Measurements from ENCODE around the gene PPP6R1.

Gene PPP6R1

DNA sequence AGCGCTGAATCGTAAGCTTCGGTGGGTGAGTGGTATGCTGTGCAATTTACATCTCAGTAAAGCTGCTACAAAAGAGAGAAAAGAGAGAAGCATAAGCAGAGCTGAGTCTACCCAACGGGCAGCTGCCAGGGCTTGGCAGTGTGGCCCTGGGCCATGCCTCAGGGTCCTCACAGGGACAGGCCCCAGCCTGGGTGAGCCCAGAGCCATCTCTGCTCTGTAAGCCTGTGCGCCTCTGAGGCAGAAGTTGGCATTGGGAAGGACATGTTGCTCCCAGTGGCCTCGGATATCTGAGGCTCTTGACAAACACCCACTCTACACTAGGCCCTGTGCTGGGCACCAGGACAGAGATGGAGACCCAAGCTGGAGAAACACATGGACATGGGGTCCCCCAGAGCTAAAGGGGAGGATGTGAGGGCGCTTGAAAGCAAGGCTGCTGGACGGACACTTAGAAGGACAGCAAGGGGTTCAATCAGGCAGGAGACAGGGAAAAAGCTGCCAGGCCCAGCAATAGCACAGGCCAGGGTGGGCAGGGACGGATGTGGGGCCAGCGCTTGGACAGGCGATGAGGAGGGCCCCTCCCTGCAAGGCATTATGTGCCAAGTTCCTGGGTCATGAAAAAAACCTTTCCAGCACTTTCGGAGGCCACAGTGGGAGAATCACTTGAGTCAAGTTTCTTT, 14.7 kb downstream of the PPP6R1 start:
- no peak for DNase-seq (ENCODE audit: low read depth, low spot score)

DNA sequence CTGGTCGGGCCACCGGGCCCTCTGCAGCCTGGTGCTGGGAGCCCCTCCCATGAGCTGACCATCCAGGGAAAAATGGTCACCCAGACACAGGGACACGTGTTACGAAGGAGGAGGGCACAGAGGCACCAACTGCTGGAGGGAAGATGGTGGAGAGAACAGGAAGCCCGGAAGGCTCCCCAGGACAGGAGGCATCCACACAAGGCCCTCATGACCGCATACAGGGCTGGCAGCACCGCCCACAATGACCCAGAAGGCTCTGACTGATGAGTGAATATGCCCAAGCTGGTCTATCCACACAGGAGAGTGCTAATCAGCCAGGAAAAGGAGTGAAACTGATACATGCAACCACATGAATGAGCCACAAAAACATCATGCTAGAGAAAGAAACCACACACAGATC, 16.3 kb downstream of the PPP6R1 start:
- DNase-seq (ENCODE audit: low read depth, low spot score), result no peak

DNA sequence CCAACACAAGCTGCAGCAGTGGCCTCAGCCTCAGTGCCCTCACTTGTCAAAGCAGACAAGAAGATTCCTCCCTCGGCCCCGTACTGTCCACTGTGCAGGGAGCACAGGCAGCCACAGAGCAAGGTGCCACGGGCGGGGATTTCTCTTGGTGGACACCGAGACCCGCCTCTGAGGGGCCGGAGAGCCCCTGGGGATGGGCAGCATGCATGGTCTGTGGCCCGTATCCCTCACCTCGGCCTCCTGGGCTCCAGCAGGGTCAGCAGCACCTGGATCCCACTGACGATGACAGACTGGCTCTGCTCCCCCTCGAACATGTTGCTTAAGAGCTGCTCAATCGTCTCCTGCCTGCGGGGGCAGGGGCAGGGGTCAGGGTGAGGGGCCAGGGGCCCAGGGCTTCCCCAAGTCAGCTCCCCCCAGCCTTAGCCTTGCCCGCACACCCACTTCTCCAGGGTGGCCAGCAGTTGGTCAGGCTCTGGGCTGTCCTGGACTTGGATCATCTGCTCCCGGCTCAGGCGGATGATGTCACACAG, 16.8 kb downstream of the PPP6R1 start:
- DNase-seq (ENCODE audit: low read depth, low spot score), result no peak

DNA sequence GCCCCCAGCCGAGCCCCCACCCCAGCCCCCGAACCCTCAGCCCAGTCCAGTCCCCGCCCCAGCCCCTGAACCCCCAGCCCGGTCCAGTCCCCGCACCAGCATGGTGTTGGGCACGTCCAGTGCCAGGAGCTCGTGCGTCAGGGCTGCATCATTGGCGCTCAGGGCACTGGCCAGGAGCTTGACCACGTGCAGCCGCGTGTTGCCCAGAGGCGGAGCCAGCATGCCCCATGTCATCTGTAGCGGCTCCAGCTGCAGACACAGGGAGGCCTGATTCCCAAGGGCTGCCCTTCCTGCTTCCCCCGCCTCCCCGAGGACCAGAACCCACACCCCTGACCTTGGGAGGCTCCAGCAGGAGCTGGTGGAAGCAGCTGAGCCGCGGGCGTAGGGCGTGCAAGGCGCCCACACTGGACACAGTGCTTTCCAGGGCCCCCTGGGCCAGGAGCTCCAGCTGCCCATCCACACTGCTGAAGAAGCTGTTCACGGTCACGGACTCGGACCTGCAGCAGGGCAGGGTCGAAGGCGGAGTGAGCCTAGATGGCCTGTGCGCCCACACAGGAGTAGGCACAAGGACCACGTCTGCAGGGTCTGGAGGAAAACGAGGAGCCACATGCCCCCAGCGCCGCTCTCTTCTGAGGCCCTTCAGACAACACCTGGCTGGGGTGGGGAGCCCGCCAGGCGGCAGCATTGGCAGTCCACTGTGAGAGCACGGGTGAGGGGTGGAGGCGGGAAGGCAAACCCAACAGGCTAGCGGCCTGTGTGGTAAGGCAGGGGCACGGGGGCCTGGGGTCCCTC, 17.5 kb downstream of the PPP6R1 start:
- DNase-seq (ENCODE audit: low read depth, low spot score), result no peak

DNA sequence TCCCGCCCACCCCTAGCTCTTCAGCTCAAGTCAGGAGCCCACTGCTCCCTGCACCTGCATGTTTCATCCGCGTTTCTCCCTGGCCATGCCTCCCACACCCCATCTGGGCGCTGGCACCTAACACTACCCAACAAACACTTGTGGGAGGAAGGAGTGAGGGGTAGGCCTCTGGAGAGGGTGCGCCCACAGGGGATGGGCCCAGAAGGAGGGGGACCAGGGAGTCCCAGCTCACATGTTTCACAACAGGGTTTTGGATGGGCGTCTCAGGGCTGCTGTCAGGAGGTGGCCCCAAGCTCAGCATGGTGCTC, 18.1 kb downstream of the PPP6R1 start:
- DNase-seq (ENCODE audit: low read depth, low spot score), result no peak

DNA sequence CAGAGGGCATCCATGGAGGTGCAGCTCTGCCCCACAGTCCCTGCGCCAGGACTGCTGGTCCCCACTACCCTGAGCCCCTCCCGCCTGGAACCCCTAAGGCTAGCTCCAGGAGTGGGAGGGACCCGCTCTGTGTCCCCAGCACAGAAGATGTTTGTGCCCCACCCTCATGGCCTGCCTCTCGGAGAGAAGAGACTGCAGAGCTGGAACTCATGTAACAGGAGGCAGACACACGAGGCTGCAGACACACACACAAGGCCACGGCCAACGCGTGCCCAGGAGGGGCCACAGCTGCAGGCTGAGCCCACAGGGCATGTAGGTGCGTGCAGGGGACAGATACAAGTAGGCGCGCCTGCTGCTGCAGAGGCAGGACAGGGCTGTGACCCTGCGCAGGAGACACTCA, 19.8 kb downstream of the PPP6R1 start:
- DNase-seq (ENCODE audit: low read depth, low spot score), result no peak

DNA sequence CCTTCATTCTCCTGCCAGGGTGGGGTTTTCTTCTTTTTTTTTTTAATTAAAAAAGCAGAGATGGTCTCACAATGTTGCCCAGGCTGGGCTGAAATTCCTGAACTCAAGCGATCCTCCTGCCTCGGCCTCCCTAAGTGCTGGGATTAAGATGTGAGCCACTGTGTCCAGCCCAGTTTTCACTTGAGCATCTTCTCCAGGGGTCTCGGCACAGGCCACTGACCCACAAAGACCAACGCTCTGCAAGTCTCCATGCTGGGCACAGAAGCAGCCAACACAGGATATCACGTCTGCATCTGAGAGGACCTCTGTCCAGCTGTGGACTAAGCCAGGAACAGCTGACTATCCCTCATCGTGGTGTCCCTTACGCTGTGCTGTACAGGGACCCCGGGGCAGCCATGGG, 20.8 kb downstream of the PPP6R1 start:
- no peak for DNase-seq (ENCODE audit: low read depth, low spot score)

DNA sequence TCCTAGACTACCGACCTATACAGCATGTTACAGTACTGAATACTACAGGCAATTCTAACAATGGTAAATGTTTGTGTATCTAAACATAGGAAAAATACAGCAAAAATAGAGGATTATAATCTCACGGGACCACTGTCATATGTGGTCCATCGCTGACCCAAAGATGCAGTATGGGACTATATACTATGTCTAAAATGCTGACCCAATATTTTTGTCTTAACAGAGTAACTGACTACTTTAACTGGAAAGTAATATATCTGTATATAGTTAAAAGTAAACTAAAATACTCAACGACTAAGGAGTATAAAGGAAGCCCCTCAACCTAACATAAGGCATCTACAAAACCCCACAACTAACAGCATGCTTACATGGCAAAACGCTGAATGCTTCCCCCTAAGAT, 25.8 kb downstream of the PPP6R1 start:
- DNase-seq (ENCODE audit: low read depth, low spot score), result no peak

DNA sequence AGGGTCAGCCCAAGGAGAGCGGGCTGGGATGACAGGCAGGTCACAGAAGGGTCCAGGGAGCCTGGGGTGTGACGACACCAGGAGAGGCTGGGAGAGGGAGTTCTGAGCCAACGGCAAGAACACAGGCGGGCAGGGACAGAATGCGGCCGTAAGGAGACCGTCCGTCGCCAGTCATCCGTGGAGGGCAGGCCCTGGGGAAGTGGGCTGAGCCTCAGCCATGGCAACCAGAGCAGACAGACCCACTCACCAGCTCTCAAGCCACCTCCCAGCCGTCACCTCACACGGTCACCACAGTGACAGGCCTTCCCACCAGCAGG, 26.6 kb downstream of the PPP6R1 start:
- DNase-seq (ENCODE audit: low read depth, low spot score), result no peak

DNA sequence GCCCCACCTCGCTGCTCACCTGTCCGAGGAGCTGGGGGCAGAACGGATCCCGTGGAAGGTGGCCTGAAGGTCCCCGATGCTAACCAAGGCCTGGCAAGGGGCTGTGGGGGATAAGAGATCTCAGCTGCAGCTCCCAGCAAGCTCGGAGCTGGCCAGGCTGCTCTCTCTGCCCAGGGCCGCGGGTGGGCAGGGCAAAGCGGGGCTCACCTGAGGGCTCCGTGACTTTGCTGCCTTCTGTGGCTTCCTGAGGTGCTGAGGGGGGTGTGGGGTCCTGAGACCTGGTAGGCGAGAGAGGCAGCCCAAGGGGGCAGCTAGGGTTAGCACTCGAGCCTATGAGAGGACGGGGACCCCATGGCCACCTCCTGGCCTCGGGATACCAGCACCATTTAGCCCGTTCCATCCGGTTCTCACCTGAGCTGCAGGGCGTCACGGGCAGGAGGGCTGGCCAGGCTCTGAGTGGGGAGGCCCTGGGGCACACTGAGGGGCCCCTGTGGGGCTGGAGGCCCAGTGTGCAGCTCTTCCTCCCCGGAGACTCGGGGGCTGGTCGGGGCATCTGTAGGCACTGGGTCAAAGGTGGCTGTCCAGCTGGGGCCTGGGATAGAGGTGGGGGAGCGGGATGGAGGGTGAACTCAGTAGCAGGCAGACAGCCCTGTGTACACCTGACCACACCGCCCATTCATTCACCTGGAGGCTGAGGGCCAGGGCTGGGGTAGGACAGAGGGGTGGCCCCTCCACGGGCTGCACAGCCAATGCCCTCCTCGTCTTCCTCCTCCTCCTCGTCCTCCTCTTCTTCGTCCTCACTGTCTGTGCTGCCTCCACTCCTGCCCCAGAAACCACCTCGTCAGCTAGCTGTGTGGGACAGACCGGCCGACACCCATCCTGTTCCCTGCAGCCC, 27.2 kb downstream of the PPP6R1 start:
- no peak for DNase-seq (ENCODE audit: low read depth, low spot score)

DNA sequence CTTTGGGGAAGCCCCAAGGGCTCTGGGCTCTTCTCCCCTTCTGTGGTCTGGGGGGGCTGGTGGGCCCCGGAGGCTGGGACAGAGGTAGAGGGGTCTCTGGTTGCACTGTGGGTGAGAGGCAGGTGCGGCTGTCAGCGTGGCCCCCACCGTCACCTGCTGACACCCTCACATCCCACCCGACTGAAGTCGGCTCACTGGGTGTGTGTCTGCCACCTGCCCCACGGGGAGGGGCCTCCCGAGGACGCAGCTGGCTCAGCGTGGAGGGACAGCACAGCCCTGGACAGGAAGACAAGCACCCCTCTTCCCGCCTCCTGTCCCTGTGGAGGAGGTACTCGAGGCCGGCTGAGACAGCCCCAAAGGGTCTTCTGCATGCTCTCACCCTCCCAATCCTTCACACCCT, 28.0 kb downstream of the PPP6R1 start:
- DNase-seq (ENCODE audit: low read depth, low spot score), result no peak

DNA sequence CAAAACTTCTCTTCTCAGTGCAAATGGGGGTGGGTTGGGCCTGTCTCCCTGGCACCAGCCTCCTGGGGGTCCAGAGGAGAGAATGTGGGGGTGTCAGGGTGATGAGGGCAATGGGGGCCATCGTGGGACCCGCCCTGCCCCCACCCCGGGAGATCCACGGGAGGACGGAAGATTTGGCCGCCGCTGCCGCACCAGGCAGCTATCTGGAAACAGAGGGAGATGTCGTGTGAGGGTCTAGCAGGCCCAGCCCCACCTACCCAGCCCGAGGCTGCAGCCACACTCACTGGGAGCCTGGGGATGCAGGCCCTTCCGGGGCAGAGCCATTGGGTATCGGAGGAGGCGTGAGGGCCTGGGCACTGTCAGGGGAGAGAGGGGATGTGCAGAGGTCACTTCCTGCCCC, 28.5 kb downstream of the PPP6R1 start:
- no peak for DNase-seq (ENCODE audit: low read depth, low spot score)

DNA sequence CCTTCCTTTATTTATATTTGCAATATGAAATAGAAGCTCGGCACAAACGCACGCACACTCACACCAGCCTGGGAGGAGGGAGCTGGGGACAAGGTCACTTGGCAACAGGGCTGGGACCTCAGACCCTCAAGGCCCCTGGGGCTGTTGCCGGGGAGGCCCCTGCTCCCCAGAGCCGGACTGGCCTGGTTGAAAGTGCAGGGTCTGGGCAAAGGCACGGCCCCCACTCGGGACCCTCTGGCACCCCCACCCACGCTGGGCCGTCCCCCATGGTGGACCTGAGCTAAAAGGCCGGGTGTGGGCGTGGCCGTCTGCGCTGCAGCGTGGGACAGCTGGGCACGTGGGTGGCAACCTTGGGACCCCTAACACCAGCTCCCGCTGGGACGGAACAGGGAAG, 29.0 kb downstream of the PPP6R1 start:
- no peak for DNase-seq (ENCODE audit: low read depth, low spot score)

DNA sequence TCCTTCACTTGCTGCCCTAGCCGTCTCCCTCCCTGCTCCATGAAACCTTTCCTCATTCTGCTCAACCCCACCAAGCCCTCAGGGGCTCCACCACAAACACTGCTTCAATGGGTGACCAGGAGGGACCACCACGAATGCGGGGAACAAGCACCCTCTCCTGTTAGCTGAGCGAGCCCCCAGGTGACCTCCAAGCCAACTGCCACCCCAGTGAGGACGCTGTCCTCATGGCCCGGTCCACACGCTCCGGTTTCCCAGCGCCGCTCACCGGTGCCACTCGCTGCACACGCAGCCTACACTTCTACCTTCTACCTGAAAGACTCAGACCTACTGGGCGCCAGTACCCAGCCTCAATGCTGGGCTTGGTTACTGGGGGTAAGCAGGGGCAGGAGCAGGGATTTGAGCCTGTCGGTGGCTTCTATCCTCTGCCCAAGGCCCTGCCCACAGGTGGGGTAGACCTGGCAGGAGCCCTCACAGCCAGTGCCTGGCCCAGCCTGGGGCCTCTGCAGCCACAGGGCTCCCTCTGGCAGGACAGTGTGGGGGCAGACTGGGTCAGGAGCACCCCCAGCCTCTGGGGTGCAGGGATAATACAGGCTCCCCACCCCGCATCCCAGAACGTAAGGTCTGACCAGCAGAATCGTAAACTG, 29.6 kb downstream of the PPP6R1 start:
- no peak for DNase-seq (ENCODE audit: low read depth, low spot score)

DNA sequence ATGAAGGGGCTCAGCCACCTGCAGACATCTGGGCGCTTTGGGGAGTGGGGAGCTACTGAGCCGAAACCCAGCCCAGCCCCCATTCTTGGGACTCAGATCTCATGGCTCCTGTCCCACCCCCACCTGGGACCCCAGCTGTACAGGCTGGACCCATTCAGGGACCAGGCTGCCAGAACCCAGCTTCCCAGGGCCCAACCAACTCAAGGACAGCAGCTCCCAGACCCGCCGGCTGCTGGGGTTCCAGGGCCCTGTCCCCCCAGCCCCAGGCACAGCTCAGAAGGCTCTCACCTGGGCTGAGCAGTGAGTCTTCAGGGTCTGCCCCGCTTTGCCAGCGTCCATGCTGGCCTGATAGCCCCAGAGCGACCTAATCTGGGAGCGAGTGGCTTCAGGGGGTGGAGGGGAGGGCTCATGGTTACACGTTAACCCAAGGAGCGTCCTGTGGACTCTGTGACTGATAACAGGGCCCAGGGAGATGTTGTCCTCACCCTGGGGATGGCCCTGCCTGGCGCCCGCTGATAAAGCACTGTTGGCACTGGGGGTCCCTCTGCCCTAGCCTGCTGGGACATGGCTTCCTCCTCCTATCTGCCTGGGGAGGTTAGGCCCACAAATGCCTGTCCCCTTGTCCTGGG, 30.3 kb downstream of the PPP6R1 start, which contains the start of gene TMEM86B:
TMEM86B (minus strand) TSS at position 361 of the 629 bp plus-strand sequence; CDS start at position 339, 22 bp downstream.
- DNase-seq (ENCODE audit: low read depth, low spot score), result no peak

DNA sequence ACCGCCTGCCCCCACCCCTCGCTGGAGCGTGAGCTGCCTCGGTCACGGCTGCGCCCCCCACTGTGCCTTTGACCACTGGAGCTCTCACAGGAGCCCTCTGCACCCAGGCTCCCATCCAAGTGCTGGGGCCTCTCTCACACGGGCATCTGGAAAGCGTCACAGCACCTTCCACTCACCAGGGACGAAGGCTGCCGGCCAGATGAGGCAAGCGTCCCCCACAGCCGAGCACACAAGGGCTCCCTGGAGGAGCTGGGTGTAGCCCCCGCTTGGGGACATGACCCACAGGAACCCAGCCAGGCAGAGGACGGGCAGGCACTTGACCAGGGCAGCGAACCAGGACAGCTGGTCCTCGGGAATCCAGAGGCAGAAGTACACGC, 30.8 kb downstream of the PPP6R1 start:
- no peak for DNase-seq (ENCODE audit: low read depth, low spot score)

DNA sequence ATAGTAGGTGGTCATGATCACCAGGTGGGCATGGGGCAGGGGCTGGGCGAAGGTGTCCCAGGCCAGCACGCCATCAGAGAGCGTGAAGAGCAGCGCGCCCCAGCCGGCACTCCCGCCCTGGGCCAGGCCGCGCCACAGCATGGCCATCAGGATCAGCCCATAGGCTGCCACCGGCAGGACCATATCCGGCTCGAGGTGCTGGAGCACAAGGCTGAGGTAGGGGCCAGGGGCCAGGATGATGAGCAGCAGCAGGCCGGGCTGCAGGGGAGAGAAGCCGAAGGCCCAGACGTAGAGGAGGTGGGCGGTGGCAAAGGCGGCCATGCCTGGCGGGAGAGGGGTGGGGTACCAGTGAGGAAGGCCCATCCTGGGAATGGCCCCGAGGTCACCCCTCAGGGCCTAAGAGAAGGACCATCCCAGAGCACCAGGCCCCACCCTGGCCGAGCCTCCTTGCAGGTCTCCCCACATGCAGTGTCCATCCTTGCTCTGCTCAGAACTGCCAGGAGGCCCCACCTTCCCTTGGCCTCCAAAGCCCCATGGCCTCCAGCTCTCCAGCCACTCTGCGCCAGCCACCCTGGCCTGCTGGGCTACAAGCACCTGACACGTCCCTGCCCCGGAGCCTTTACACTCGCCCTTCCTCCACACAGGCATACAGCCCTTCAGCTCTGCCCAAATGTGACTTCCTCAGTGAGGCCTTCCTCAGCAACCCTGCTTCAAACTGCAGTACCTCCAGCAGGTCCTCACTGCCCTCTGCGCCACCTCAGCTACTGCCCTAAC, 31.4 kb downstream of the PPP6R1 start:
- DNase-seq (ENCODE audit: low read depth, low spot score), result no peak

DNA sequence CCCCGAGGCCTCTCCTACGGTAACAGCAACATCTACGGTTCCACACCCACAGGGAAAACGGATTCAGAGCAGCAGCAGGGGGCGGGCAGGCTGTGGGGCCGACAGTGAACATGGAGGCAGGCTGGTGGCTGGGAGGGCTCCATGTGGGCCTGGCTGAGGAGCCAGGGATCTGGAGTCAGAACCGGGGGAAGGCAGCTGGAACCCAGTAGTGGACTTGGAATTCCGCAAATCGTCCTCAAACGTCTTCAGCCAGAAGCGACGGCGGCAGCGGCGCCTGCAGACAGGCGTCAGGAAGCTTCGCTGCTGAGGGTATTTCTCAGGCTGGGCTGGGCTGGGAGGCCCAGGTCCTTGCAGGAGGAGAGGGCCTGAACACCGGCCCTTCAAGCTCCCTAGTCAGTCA, 32.0 kb downstream of the PPP6R1 start:
- DNase-seq (ENCODE audit: low read depth, low spot score), result no peak

DNA sequence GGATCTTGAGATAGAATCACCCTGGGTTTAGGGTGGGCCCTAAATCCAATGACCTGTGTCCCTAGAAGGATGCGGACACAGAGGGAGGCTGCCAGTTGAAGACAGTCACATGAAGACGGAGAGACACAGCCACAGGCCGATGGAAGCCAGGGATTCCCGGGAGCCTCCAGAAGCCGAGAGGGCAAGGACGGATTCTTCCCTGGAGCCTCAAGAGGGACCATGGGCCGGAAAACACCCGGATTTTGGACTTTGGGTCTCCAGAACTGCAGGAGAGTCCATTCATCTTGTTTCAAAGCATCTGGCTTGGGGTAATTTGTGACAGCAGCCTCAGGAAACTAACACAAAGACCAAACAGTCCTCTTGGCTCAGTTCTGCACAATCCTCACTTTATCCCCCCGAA, 32.5 kb downstream of the PPP6R1 start:
- DNase-seq (ENCODE audit: low read depth, low spot score), result no peak

DNA sequence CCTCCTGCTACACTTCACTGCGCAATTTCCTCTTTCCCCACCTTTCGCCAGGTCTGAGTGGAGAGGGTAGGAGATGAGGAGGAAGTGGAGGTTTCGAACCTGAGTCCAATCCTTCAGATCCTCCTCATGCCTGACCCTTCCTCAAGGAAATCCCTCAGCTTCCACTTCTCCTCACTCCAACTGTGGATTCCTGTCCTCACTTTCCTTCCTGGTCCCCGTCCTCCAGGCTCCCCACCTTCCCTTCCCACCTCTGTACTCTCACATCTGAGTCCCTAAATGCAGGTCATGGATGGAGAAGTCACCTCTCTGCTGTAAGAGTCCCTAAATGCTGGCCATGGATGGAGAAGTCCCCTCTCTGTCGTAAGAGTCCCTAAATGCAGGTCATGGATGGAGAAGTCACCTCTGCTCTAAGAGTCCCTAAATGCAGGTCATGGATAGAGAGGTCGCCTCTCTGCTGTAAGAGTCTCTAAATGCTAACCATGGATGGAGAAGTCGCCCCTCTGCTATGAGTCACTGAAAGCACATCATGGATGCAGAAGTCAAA, 33.3 kb downstream of the PPP6R1 start:
- DNase-seq (ENCODE audit: low read depth, low spot score), result no peak
